22Rv1 (cell line): ENCODE results near the gene CBS.

Experiments
- ZFX ChIP-seq: fragments of 450-650 bp; IDR thresholded peaks from 2 replicates; pipeline ENCODE4 v1.6.1; 2017; ENCODE audit warnings: antibody characterized with exemption, borderline replicate concordance
- TF ChIP-seq, protein P1 (sequence below): fragments of 450-650 bp; IDR thresholded peaks from 2 replicates; pipeline ENCODE4 v1.5.1; 2017; ENCODE audit warnings: mild to moderate bottlenecking

DNA sequence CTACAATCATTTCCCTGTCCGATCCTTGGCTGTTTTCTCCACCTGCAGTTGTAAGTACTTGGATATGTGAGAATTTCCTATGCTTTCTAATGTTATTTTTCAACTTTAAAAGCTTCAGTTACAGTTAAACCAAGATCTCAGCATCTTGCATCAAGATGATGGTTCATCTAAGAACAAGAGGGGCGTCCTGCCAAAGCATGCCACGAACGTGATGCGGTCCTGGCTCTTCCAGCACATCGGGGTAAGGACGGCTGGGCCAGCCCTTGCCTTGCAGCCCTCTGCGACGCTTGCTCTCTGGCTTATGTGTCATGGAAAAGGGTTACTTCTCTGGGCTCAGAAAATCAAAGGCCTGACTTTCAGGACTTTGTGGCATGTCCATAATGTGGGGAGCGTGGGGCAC, 54.4 kb downstream of the CBS start:
- TF ChIP-seq, protein P1, sequence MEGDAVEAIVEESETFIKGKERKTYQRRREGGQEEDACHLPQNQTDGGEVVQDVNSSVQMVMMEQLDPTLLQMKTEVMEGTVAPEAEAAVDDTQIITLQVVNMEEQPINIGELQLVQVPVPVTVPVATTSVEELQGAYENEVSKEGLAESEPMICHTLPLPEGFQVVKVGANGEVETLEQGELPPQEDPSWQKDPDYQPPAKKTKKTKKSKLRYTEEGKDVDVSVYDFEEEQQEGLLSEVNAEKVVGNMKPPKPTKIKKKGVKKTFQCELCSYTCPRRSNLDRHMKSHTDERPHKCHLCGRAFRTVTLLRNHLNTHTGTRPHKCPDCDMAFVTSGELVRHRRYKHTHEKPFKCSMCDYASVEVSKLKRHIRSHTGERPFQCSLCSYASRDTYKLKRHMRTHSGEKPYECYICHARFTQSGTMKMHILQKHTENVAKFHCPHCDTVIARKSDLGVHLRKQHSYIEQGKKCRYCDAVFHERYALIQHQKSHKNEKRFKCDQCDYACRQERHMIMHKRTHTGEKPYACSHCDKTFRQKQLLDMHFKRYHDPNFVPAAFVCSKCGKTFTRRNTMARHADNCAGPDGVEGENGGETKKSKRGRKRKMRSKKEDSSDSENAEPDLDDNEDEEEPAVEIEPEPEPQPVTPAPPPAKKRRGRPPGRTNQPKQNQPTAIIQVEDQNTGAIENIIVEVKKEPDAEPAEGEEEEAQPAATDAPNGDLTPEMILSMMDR, result no peak
- no peak for TF ChIP-seq ZFX
